HepG2 (cell line): Measurements from ENCODE around the gene ZNF221.

Experiments used
- CTCF ChIP-seq: sonication (generic); formaldehyde crosslinking; IDR thresholded peaks from 2 replicates; pipeline ENCODE4 v1.5.0; 2020; ENCODE audit warnings: mild to moderate bottlenecking, missing genetic modification reagents, moderate library complexity
- EHMT2 ChIP-seq: fragments of 200-600 bp; sonication (generic); IDR thresholded peaks from 2 replicates; pipeline ENCODE4 v1.7.0; 2017; ENCODE audit warnings: antibody characterized with exemption, low read depth, low read length, borderline replicate concordance
- ELF3 ChIP-seq: IDR thresholded peaks from 2 replicates; pipeline ENCODE4 v1.6.1; 2016; ENCODE audit warnings: missing genetic modification reagents, missing compliant biosample characterization
- FOXK2 ChIP-seq: fragments of 450-650 bp; IDR thresholded peaks from 2 replicates; pipeline ENCODE4 v1.6.1; 2016
- JUN ChIP-seq: sonication (generic); formaldehyde crosslinking; IDR thresholded peaks from 2 replicates; pipeline ENCODE4 v1.4.0; 2020; ENCODE audit warnings: mild to moderate bottlenecking, missing genetic modification reagents
- NFAT5 ChIP-seq: sonication (generic); formaldehyde crosslinking; IDR thresholded peaks from 2 replicates; pipeline ENCODE4 v1.4.0; 2020; ENCODE audit warnings: missing genetic modification reagents
- PHF20 ChIP-seq: sonication (generic); formaldehyde crosslinking; IDR thresholded peaks from 2 replicates; pipeline ENCODE4 v1.5.0; 2020; ENCODE audit warnings: mild to moderate bottlenecking, missing genetic modification reagents
- POLR2AphosphoS5 ChIP-seq: IDR thresholded peaks from 2 replicates; pipeline ENCODE4 v1.6.1; 2012; ENCODE audit warnings: low read depth, low read length
- RNF2 ChIP-seq: fragments of 450-650 bp; conservative IDR thresholded peaks from 2 replicates; pipeline ENCODE4 v1.6.1; 2016; ENCODE audit warnings: low read depth
- ZNF224 ChIP-seq: sonication (generic); formaldehyde crosslinking; IDR thresholded peaks from 2 replicates; pipeline ENCODE4 v1.5.0; 2020; ENCODE audit warnings: mild to moderate bottlenecking, missing genetic modification reagents
- ZNF263 ChIP-seq: sonication (generic); formaldehyde crosslinking; IDR thresholded peaks from 2 replicates; pipeline ENCODE4 v1.4.0; 2020; ENCODE audit warnings: missing genetic modification reagents
- ZNF30 ChIP-seq: sonication (generic); formaldehyde crosslinking; IDR thresholded peaks from 2 replicates; pipeline ENCODE4 v1.5.0; 2020; ENCODE audit warnings: mild to moderate bottlenecking, missing genetic modification reagents
- ZNF383 ChIP-seq: sonication (generic); formaldehyde crosslinking; IDR thresholded peaks from 2 replicates; pipeline ENCODE4 v1.4.0; 2020; ENCODE audit warnings: missing genetic modification reagents, mild to moderate bottlenecking, borderline replicate concordance

- TF ChIP-seq JUN (CRISPR knock-in tag): no peak
- TF ChIP-seq ZNF263 (CRISPR knock-in tag): no peak
- no peak for TF ChIP-seq ZNF383
- TF ChIP-seq RNF2: no peak
- peak; percentile 34; the same call in 1 of the 2 replicates for TF ChIP-seq EHMT2
- TF ChIP-seq FOXK2: no peak
- no peak for TF ChIP-seq CTCF (CRISPR knock-in tag)
- no peak for TF ChIP-seq ZNF224 (CRISPR knock-in tag)
- TF ChIP-seq ZNF30 (CRISPR knock-in tag): no peak
- TF ChIP-seq PHF20 (CRISPR knock-in tag): no peak
- TF ChIP-seq NFAT5 (CRISPR knock-in tag): no peak
- TF ChIP-seq ELF3 (CRISPR knock-in tag): no peak
- TF ChIP-seq POLR2AphosphoS5: no peak
Observed at GRCh38 chr19:43957891-43958290, 6.9 kb downstream of the ZNF221 start.
